Parathyroid adenoma (tissue), 2 donors: ENCODE results near the gene AGFG1.
"Not testable (repeated sequence)": the region's sequence is repeated elsewhere in the genome, so short reads cannot be mapped to it uniquely, and the experiment has no call there.

Experiments
- H2AFZ ChIP-seq: fragments of 300-600 bp; sonication (generic); one replicate; pipeline ENCODE4 v1.7.0; 2017; ENCODE audit warnings: antibody characterized with exemption, mild to moderate bottlenecking
- H3K27ac ChIP-seq: fragments of 300-600 bp; sonication (generic); one replicate; pipeline ENCODE4 v1.7.0; 2017
- H3K27me3 ChIP-seq: fragments of 300-600 bp; sonication (generic); one replicate; pipeline ENCODE4 v1.7.0; 2017; ENCODE audit warnings: low read length; ENCODE audit not compliant: control insufficient read depth, insufficient read depth
- H3K36me3 ChIP-seq: fragments of 300-600 bp; sonication (generic); one replicate; pipeline ENCODE4 v1.7.0; 2017; ENCODE audit warnings: low read length; ENCODE audit not compliant: control insufficient read depth, insufficient read depth
- H3K4me1 ChIP-seq: fragments of 300-600 bp; sonication (generic); one replicate; pipeline ENCODE4 v1.7.0; 2017; ENCODE audit warnings: control low read depth
- H3K4me2 ChIP-seq: fragments of 300-600 bp; sonication (generic); one replicate; pipeline ENCODE4 v1.7.0; 2017; ENCODE audit warnings: low read length
- H3K4me3 ChIP-seq: fragments of 300-600 bp; sonication (generic); one replicate; pipeline ENCODE4 v1.7.0; 2017; ENCODE audit warnings: low read depth, low read length
- H3K79me2 ChIP-seq: fragments of 300-600 bp; sonication (generic); one replicate; pipeline ENCODE4 v1.7.0; 2017; ENCODE audit warnings: control low read depth
- H3K9ac ChIP-seq: fragments of 300-600 bp; sonication (generic); one replicate; pipeline ENCODE4 v1.7.0; 2017; ENCODE audit warnings: mild to moderate bottlenecking
- H3K9me3 ChIP-seq: fragments of 300-600 bp; sonication (generic); one replicate; pipeline ENCODE4 v1.7.0; 2017; ENCODE audit warnings: low read length; ENCODE audit not compliant: control insufficient read depth
- TF ChIP-seq, protein P1 (sequence below): fragments of 300-600 bp; sonication (generic); IDR thresholded peaks from one replicate; pipeline ENCODE4 v1.7.0; 2017; ENCODE audit warnings: antibody characterized with exemption, mild to moderate bottlenecking
- donor health status: primary hyperparathyroidism.

AGFG1 gene

DNA sequence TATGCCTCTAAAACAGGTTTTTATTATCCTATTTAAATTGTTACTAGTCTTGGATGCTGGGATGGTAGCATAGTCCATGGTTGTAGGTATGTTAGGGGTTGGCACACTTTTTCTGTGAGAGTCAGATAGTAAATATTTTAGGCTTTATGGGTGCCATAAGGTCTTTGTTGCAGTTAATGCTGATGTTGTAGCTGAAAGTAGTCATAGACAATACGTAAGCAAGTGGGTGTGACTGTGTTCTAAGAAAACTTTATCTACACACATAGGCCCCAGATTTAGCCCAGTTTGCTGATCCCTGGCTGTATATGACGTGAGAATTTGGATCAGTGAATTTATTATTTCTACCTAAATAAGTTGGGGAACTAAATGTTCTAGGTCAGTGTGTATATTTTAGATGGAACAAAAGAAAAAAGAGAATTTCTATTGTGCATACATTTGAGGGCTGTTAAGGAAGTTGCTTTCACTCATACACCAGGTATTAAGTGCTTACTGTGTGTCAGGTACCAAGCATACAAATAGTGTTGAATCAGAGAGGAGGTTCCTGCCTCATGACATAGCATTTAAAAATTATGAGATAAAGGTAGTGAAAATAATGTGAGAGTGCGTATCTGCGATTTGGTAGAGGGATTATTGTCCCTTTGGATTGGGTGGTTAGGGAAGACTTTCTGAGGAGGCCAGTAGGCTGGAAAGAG, 39.4 kb downstream of the AGFG1 start:
- Histone ChIP-seq H3K9me3 (no peaks in the 10 kb centered on the region), H3K36me3 (no peaks in the 10 kb centered on the region), H3K4me1 (peaks cover 42% of the 10 kb centered on the region), H3K27me3 (no peaks in the 10 kb centered on the region), H3K79me2 (peaks cover 30% of the 10 kb centered on the region), H3K4me3 (no peak overlapping the region), H3K9ac (no peak overlapping the region), H3K4me2 (no peak overlapping the region), H3K27ac (no peak overlapping the region), H2AFZ (no peak overlapping the region)
- TF ChIP-seq, protein P1, sequence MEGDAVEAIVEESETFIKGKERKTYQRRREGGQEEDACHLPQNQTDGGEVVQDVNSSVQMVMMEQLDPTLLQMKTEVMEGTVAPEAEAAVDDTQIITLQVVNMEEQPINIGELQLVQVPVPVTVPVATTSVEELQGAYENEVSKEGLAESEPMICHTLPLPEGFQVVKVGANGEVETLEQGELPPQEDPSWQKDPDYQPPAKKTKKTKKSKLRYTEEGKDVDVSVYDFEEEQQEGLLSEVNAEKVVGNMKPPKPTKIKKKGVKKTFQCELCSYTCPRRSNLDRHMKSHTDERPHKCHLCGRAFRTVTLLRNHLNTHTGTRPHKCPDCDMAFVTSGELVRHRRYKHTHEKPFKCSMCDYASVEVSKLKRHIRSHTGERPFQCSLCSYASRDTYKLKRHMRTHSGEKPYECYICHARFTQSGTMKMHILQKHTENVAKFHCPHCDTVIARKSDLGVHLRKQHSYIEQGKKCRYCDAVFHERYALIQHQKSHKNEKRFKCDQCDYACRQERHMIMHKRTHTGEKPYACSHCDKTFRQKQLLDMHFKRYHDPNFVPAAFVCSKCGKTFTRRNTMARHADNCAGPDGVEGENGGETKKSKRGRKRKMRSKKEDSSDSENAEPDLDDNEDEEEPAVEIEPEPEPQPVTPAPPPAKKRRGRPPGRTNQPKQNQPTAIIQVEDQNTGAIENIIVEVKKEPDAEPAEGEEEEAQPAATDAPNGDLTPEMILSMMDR, result no peak

- no peaks in the 10 kb centered on the region for H3K27me3 ChIP-seq
- no peak overlapping the region for H3K4me3 ChIP-seq
- H3K79me2 ChIP-seq, result peaks cover 25% of the 10 kb centered on the region
- H3K4me1 ChIP-seq, result peaks cover 43% of the 10 kb centered on the region
- no peak overlapping the region for H3K4me2 ChIP-seq
- no peak overlapping the region for H3K9ac ChIP-seq
- H3K27ac ChIP-seq, result no peak overlapping the region
- H3K9me3 ChIP-seq, result no peaks in the 10 kb centered on the region
- H3K36me3 ChIP-seq, result no peaks in the 10 kb centered on the region
- TF ChIP-seq, protein P1, result no peak
- H2AFZ ChIP-seq, result no peak overlapping the region
These were observed 40.0 kb downstream of the AGFG1 start for GRCh38 chr2:227511955-227512354.

GRCh38 chr2:227513113-227513512, 41.2 kb downstream of the AGFG1 start:
- Histone ChIP-seq H3K79me2 (peaks cover 20% of the 10 kb centered on the region), H3K9me3 (no peaks in the 10 kb centered on the region), H2AFZ (no peak overlapping the region), H3K4me1 (peaks cover 49% of the 10 kb centered on the region), H3K4me3 (no peak overlapping the region), H3K27ac (no peak overlapping the region), H3K9ac (no peak overlapping the region), H3K4me2 (no peak overlapping the region), H3K27me3 (no peaks in the 10 kb centered on the region), H3K36me3 (no peaks in the 10 kb centered on the region)
- TF ChIP-seq, protein P1, result no peak

GRCh38 chr2:227515742-227516141, 43.8 kb downstream of the AGFG1 start:
- Histone ChIP-seq H3K9me3 (no peaks in the 10 kb centered on the region), H3K9ac (no peak overlapping the region), H2AFZ (no peak overlapping the region), H3K79me2 (peaks cover 18% of the 10 kb centered on the region), H3K4me1 (peaks cover 34% of the 10 kb centered on the region), H3K36me3 (no peaks in the 10 kb centered on the region), H3K4me2 (peak overlapping the region; percentile 21), H3K4me3 (no peak overlapping the region), H3K27me3 (no peaks in the 10 kb centered on the region), H3K27ac (peak overlapping the region; percentile 42)
- TF ChIP-seq, protein P1, result no peak

GRCh38 chr2:227517724-227518123, 45.8 kb downstream of the AGFG1 start:
- H3K27me3 ChIP-seq, result no peaks in the 10 kb centered on the region
- peaks cover 31% of the 10 kb centered on the region for H3K4me1 ChIP-seq
- no peak overlapping the region for H2AFZ ChIP-seq
- TF ChIP-seq, protein P1, result no peak
- no peak overlapping the region for H3K9ac ChIP-seq
- no peaks in the 10 kb centered on the region for H3K36me3 ChIP-seq
- no peak overlapping the region for H3K4me3 ChIP-seq
- H3K9me3 ChIP-seq, result no peaks in the 10 kb centered on the region
- peaks cover 27% of the 10 kb centered on the region for H3K79me2 ChIP-seq
- peak overlapping the region; percentile 19 for H3K27ac ChIP-seq
- H3K4me2 ChIP-seq, result no peak overlapping the region

DNA sequence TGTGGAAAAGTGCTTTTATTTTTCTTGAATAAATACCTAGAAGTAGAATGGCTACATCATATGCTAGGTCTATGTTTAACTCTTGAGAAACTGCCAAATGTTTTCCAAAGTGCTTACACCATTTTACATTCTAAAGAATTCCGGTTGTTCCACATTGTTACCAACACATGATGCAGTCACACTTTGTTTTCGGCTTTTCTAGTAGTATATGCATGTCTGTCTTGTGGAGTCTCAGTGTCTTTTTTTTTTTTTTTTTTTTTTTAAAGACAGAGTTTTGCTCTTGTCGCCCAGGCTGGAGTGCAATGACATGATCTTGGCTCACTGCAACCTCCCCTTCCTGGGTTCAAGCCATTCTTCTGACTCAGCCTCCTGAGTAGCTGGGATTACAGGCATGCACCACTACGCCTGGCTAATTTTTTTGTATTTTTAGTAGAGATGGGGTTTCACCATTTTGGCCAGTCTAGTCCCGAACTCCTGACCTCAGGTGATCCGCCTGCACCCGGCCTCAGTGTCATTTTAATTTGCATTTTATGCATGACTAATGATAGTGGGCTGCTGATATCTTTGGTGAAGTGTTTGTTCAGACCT, 46.4 kb downstream of the AGFG1 start:
- not testable (repeated sequence) for H3K27me3 ChIP-seq, H2AFZ ChIP-seq, H3K9me3 ChIP-seq, H3K4me2 ChIP-seq, H3K27ac ChIP-seq, H3K36me3 ChIP-seq, H3K4me3 ChIP-seq, H3K9ac ChIP-seq
- peaks cover 31% of the 10 kb centered on the region for H3K4me1 ChIP-seq
- H3K79me2 ChIP-seq, result peaks cover 27% of the 10 kb centered on the region

- H3K27me3 ChIP-seq, H3K36me3 ChIP-seq, H2AFZ ChIP-seq, H3K9me3 ChIP-seq, H3K4me2 ChIP-seq, H3K9ac ChIP-seq, H3K4me3 ChIP-seq, H3K27ac ChIP-seq: not testable (repeated sequence)
- H3K79me2 ChIP-seq, result peaks cover 27% of the 10 kb centered on the region
- H3K4me1 ChIP-seq, result peaks cover 28% of the 10 kb centered on the region
These were observed 49.2 kb downstream of the AGFG1 start for GRCh38 chr2:227521178-227521577.
